Type B pancreatic cell (in vitro differentiated cells): Measurements from ENCODE around the gene RAN. TPM values are rescaled to one million over a fixed set of nuclear protein-coding genes. Genes with fewer than 3 reads are reported as not detected.
"Not testable (repeated sequence)": the region's sequence is repeated elsewhere in the genome, so short reads cannot be mapped to it uniquely, and the experiment has no call there.

ENCODE experiments used
- DNase-seq: peaks from one replicate; pipeline ENCODE4 v3.0.0; 2021; ENCODE audit warnings: mixed read lengths; ENCODE audit not compliant: unreplicated experiment; ENCODE audit errors: extremely low spot score
- H3K27ac Mint-ChIP-seq: 2 replicates; pipeline ENCODE4 v1.8.0; 2021; ENCODE audit warnings: mild to moderate bottlenecking, mixed read lengths
- H3K27me3 Mint-ChIP-seq: 2 replicates; pipeline ENCODE4 v1.8.0; 2021; ENCODE audit warnings: mixed read lengths
- H3K36me3 Mint-ChIP-seq: 2 replicates; pipeline ENCODE4 v1.8.0; 2021; ENCODE audit warnings: mixed read lengths
- H3K4me1 Mint-ChIP-seq: one replicate; pipeline ENCODE4 v1.8.0; 2021; ENCODE audit warnings: mixed read lengths; ENCODE audit not compliant: unreplicated experiment
- H3K4me3 Mint-ChIP-seq: 2 replicates; pipeline ENCODE4 v1.8.0; 2021; ENCODE audit warnings: mild to moderate bottlenecking, mixed read lengths
- H3K9me3 Mint-ChIP-seq: 2 replicates; pipeline ENCODE4 v1.8.0; 2021; ENCODE audit warnings: mixed read lengths
- total RNA-seq: library from RNA; stranded (reverse); gene quantifications from 2 replicates; pipeline ENCODE4 v1.2.1, GENCODE V29; 2021; ENCODE audit warnings: low replicate concordance
- TF ChIP-seq, protein P1 (sequence below): fragments of 200-600 bp; sonication (generic); conservative IDR thresholded peaks from 2 replicates; pipeline ENCODE4 v1.5.0; 2021; ENCODE audit warnings: antibody characterized with exemption, mild to moderate bottlenecking

RAN gene
- total RNA-seq, 1 donor from 2014 or later: 984 TPM

DNA sequence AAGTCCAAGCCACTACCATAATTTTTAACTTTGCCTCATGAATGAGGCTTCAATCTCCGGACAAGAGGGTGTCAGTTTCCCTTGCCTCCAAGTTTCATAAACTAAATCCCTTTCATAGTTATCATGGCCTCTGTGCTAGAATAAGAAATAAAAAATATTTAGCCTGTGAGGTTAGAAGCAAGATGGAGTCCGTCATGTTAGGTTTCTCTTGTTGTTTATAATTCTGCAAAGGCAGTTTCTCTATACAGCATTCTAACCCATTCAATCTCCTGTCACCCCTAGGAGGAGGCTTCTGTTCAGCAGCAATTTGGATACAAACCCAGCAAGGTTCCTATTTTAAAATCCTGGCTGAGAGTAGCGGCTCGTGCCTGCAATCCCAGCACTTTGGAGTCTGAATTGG, 15.8 kb upstream of the RAN start:
- TF ChIP-seq, protein P1, sequence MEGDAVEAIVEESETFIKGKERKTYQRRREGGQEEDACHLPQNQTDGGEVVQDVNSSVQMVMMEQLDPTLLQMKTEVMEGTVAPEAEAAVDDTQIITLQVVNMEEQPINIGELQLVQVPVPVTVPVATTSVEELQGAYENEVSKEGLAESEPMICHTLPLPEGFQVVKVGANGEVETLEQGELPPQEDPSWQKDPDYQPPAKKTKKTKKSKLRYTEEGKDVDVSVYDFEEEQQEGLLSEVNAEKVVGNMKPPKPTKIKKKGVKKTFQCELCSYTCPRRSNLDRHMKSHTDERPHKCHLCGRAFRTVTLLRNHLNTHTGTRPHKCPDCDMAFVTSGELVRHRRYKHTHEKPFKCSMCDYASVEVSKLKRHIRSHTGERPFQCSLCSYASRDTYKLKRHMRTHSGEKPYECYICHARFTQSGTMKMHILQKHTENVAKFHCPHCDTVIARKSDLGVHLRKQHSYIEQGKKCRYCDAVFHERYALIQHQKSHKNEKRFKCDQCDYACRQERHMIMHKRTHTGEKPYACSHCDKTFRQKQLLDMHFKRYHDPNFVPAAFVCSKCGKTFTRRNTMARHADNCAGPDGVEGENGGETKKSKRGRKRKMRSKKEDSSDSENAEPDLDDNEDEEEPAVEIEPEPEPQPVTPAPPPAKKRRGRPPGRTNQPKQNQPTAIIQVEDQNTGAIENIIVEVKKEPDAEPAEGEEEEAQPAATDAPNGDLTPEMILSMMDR: no peak
- no peak overlapping the region for H3K27ac Mint-ChIP-seq

DNA sequence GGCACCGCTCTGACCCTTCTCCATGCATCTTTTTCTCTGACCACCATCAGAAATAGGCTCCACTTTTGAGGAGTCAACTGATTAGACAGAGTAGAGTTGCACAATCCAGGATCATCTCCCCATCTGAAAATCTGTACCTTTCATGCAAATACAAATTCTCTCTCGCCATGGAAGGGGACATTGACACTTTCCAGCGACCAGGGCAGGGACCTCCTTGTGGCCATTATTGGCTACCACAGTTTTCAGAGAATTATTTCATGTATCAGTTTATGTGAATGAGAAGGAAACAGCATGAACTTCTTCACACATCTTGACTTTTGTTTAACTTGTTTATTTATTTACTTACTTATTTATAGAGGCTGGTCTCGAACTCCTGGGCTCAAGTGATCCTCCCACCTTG, 13.8 kb upstream of the RAN start:
- no peak overlapping the region for H3K4me3 Mint-ChIP-seq
- no peaks in the 10 kb centered on the region for H3K9me3 Mint-ChIP-seq
- H3K4me1 Mint-ChIP-seq: no peaks in the 10 kb centered on the region
- H3K27ac Mint-ChIP-seq: no peak overlapping the region
- no peak for DNase-seq
- TF ChIP-seq, protein P1: peak; percentile 54
- H3K36me3 Mint-ChIP-seq: no peaks in the 10 kb centered on the region
- peaks cover 12% of the 10 kb centered on the region for H3K27me3 Mint-ChIP-seq

More for the DNA sequence above, 15.8 kb upstream of the RAN start:
- no peak overlapping the region for H3K4me3 Mint-ChIP-seq
- H3K9me3 Mint-ChIP-seq: no peaks in the 10 kb centered on the region
- H3K4me1 Mint-ChIP-seq: no peaks in the 10 kb centered on the region
- peaks cover 12% of the 10 kb centered on the region for H3K27me3 Mint-ChIP-seq
- no peaks in the 10 kb centered on the region for H3K36me3 Mint-ChIP-seq
- no peak for DNase-seq

DNA sequence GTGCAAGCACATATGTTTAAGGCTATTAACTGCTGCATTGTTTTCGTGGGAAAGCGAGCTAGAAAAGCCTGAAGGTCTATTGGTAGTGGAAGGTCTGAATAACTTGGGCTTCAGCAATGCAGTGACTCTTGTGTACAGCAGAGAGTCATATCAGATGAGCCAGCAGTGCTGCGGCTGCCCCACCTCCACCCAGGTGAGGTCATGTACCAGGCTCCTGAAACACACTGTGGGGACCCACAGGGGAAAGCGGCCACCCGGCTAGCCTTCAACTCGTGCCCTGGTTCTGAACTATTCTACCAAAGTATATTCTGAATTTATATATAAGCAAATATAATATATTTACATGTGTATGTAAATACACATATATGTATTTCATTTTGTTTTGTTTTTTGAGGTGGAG, 12.7 kb upstream of the RAN start:
- H3K27me3 Mint-ChIP-seq: peaks cover 8% of the 10 kb centered on the region
- H3K27ac Mint-ChIP-seq: no peak overlapping the region
- no peaks in the 10 kb centered on the region for H3K9me3 Mint-ChIP-seq
- DNase-seq: no peak
- TF ChIP-seq, protein P1: no peak
- no peaks in the 10 kb centered on the region for H3K36me3 Mint-ChIP-seq
- H3K4me3 Mint-ChIP-seq: no peak overlapping the region
- no peaks in the 10 kb centered on the region for H3K4me1 Mint-ChIP-seq

DNA sequence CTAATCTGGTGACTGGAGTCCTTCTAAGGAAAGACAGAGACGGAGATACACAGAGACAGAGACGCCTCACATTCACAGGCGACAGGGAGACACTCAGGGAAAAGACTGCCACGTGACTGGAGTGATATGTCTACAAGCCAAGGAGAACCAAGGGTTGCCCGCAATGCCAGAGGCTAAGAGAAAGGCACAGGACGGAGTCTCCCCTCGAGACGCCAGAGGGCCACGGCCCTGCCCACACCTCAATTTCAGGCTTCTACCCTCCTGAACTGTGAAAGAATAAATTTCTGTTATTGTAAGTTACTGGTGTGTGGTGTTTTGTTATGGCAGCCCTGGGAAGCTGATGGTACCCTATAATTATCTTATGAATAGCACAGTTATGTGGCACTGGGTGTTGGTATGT, 11.6 kb upstream of the RAN start:
- no peaks in the 10 kb centered on the region for H3K4me1 Mint-ChIP-seq
- H3K36me3 Mint-ChIP-seq: no peaks in the 10 kb centered on the region
- TF ChIP-seq, protein P1: no peak
- H3K9me3 Mint-ChIP-seq: no peaks in the 10 kb centered on the region
- no peak overlapping the region for H3K4me3 Mint-ChIP-seq
- H3K27ac Mint-ChIP-seq: no peak overlapping the region
- no peak for DNase-seq
- H3K27me3 Mint-ChIP-seq: peaks cover 2% of the 10 kb centered on the region

DNA sequence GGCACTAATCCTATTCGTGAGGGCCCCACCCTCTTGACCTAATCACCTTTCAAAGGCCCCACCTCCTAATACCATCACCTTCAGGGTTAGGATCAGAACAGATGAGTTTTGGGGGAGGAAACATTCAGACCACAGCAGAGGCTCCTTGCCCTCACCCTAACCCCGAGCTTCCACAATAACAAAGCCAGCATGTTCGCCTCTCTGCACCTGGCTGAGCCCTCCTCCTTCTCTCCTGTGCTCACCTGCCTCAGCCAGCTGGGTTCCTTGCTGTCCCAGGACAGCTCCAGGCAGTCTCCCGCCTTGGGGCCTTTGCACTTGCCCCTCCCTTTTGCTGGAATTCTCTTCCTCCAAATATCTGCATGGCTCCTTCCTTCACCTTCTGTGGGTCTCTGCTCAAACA, 9.7 kb upstream of the RAN start:
- DNase-seq: no peak
- Mint-ChIP-seq H3K9me3 (no peaks in the 10 kb centered on the region), H3K27ac (no peak overlapping the region), H3K27me3 (no peaks in the 10 kb centered on the region), H3K36me3 (no peaks in the 10 kb centered on the region), H3K4me1 (no peaks in the 10 kb centered on the region), H3K4me3 (no peak overlapping the region)
- TF ChIP-seq, protein P1: no peak

DNA sequence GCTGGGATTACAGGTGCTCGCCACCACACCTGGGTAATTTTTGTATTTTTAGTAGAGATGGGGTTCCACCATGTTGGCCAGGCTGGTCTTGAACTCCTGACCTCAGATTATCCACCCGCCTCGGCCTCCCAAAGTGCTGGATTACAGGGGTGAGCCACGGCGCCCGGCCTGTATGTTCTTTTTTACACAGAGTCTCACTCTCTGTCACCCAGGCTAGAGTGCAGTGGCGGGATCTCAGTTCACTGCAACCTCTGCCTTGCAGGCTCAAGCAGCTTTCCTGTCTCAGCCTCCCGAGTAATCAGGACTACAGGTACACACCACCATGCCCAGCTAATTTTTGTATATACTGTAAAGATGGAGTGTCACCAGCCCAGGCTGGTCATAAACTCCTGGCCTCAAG, 9.1 kb upstream of the RAN start:
- H3K27me3 Mint-ChIP-seq, DNase-seq, H3K4me1 Mint-ChIP-seq, H3K4me3 Mint-ChIP-seq, H3K9me3 Mint-ChIP-seq, H3K36me3 Mint-ChIP-seq: not testable (repeated sequence)
- H3K27ac Mint-ChIP-seq: peak overlapping the region; percentile 62
